Tibial nerve (tissue), 4 donors: Measurements from ENCODE around the gene PLPP1. TPM values are rescaled to one million over a fixed set of nuclear protein-coding genes. Genes with fewer than 3 reads are reported as not detected.

Experiments
- DNase-seq, 2 donors: peaks; one replicate each; pipeline ENCODE4 v3.0.0-alpha.2; 2019; ENCODE audit warnings: low spot score in 2 of 2
- H3K27ac ChIP-seq, 4 donors: fragments of 200-600 bp; sonication (generic) in 3 of 4; one replicate each; pipeline ENCODE4 v1.5.1; 2017 to 2019; ENCODE audit warnings: mild to moderate bottlenecking in 1 of 4
- H3K27me3 ChIP-seq, 2 donors: fragments of 200-600 bp; sonication (generic) in 1 of 2; one replicate each; pipeline versions ENCODE4 v1.5.1 to v1.6.0; 2017 to 2019
- H3K36me3 ChIP-seq, 3 donors: fragments of 200-600 bp; sonication (generic); one replicate each; pipeline ENCODE4 v1.5.1; 2018 to 2019
- H3K4me1 ChIP-seq, 4 donors: fragments of 200-600 bp; sonication (generic) in 3 of 4; one replicate each; pipeline ENCODE4 v1.5.1; 2017 to 2019
- H3K4me3 ChIP-seq, 4 donors: fragments of 200-600 bp; sonication (generic) in 3 of 4; one replicate each; pipeline ENCODE4 v1.5.1; 2017 to 2019; ENCODE audit warnings: mild to moderate bottlenecking in 1 of 4, moderate library complexity in 1 of 4
- H3K9me3 ChIP-seq, 4 donors: fragments of 200-600 bp; sonication (generic) in 3 of 4; one replicate each; pipeline ENCODE4 v1.5.1; 2017 to 2019
- EP300 ChIP-seq, 2 donors: sonication (generic); formaldehyde crosslinking; IDR thresholded peaks; one replicate each; pipeline ENCODE4 v1.6.1; 2017; ENCODE audit warnings: antibody characterized with exemption in 2 of 2, mild to moderate bottlenecking in 1 of 2
- POLR2A ChIP-seq, 2 donors: fragments of 450-650 bp; IDR thresholded peaks; one replicate each; pipeline ENCODE4 v1.6.1; 2017; ENCODE audit warnings: antibody characterized with exemption in 2 of 2, mild to moderate bottlenecking in 2 of 2, moderate library complexity in 2 of 2
- WGBS, 2 donors: methylation state at CpG; one replicate each; pipeline ENCODE4 v1.1.5; 2018; 5-methylcytosine and 5-hydroxymethylcytosine counted together
- total RNA-seq, 4 donors: library from RNA; depleted of rRNA; stranded (reverse); fragments of >200 nt; gene quantifications; one replicate each; pipeline ENCODE4 v1.1.0, GENCODE V29; 2016
- TF ChIP-seq, protein P1 (sequence below), 5 experiments: fragments of 200-600 bp in 3 of 5; fragments of 450-650 bp in 2 of 5; sonication (generic) in 3 of 5; IDR thresholded peaks; one replicate each; pipeline ENCODE4 v1.5.1; 2016 to 2019; ENCODE audit warnings: antibody characterized with exemption in 5 of 5, mild to moderate bottlenecking in 3 of 5, moderate library complexity in 2 of 5

PLPP1 gene
- total RNA-seq, 4 donors from 2014 or later: 380 to 568 (median 427) TPM

DNA sequence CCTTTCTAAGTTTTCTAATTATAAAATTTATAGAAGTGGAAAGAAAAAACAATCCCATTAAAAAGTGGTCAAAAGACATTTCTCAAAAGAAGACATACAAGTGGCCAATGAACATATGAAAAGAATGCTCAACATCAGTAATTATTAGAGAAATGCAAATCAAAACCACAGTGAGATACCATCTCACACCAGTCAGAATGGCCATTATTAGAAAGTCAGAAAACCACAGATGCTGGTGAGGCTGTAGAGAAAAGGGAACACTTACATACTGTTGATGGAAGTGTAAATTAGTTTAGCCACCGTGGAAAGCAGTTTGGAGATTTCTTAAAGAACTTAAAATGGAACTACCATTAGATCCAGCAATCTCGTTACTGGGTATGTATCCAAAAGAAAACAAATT lies 23.7 kb upstream of the PLPP1 start:
- no peak overlapping the region for H3K4me3 ChIP-seq
- no peaks in the 10 kb centered on the region for H3K27me3 ChIP-seq
- peaks cover 0 to 12% (median 4%) of the 10 kb centered on the region in 4 donors for H3K4me1 ChIP-seq
- H3K36me3 ChIP-seq: no peaks in the 10 kb centered on the region
- no peak overlapping the region for H3K27ac ChIP-seq
- H3K9me3 ChIP-seq: no peaks in the 10 kb centered on the region
- WGBS, 2 donors: 91 to 98% methylated on average over 2 of the region's 2 CpGs
- TF ChIP-seq POLR2A (IDR thresholded peaks at IDR 0.05) (no peak), EP300 (IDR thresholded peaks at IDR 0.05) (no peak)
- TF ChIP-seq, protein P1, sequence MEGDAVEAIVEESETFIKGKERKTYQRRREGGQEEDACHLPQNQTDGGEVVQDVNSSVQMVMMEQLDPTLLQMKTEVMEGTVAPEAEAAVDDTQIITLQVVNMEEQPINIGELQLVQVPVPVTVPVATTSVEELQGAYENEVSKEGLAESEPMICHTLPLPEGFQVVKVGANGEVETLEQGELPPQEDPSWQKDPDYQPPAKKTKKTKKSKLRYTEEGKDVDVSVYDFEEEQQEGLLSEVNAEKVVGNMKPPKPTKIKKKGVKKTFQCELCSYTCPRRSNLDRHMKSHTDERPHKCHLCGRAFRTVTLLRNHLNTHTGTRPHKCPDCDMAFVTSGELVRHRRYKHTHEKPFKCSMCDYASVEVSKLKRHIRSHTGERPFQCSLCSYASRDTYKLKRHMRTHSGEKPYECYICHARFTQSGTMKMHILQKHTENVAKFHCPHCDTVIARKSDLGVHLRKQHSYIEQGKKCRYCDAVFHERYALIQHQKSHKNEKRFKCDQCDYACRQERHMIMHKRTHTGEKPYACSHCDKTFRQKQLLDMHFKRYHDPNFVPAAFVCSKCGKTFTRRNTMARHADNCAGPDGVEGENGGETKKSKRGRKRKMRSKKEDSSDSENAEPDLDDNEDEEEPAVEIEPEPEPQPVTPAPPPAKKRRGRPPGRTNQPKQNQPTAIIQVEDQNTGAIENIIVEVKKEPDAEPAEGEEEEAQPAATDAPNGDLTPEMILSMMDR (IDR thresholded peaks at IDR 0.05): no peak
- no peak for DNase-seq

DNA sequence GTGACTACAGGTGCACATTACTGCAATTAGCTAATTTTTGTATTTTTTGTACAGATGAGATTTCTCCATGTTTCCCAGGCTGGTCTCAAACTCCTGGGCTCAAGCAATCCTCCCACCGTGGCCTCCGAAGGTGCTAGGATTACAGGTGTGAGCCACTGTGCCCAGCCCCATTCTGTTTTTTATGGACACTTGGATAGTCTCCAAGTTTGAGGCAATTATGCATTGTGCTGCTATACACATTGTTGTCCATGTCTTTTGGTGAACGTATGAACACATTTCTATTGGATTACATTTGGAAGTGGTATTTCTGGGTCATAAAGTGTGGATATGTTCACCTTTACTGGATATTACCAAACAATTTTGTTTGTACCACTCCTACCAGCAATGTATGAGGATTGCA lies 22.4 kb upstream of the PLPP1 start:
- no peaks in the 10 kb centered on the region for H3K27me3 ChIP-seq
- no peak for DNase-seq
- no peak overlapping the region for H3K4me3 ChIP-seq
- H3K9me3 ChIP-seq: no peaks in the 10 kb centered on the region
- H3K27ac ChIP-seq: no peak overlapping the region
- no peaks in the 10 kb centered on the region for H3K36me3 ChIP-seq
- TF ChIP-seq POLR2A (IDR thresholded peaks at IDR 0.05): no peak
- TF ChIP-seq EP300 (IDR thresholded peaks at IDR 0.05): no peak
- TF ChIP-seq, protein P1 (IDR thresholded peaks at IDR 0.05): no peak
- peaks cover 0 to 12% (median 4%) of the 10 kb centered on the region in 4 donors for H3K4me1 ChIP-seq
- 83 to 85% methylated on average over 3 of the region's 3 CpGs for WGBS, 2 donors

DNA sequence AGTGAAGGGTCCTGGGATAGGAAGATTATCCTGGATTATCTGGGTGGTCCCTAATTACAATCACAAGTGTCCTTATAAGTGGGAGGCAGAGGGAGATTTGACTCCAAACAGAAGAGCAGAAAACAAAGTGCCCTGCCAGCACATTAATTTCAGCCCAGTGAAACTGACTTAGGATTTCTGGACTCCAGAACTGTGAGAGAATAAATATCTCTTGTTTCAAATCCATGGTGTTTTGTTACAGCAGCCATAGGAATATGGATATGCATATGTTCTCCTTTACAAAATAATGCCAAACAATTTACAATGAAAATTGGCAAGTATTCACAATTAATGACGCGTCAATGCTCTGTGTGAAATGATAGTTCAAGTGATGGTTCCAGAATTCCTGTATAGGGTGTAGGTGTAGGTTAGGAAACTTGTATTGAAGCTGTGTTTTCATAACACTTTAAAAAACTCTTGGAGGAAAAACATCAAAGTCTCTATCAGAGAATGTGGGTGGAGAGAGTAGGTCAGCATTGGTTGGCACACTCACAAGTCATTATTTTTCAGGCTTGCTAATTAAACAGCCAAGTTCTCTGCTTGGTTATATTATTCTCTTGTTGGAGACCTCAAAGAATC lies 19.9 kb upstream of the PLPP1 start:
- H3K27ac ChIP-seq: peak overlapping the region in 2 of 4 donors; percentile 21 to 72
- no peaks in the 10 kb centered on the region for H3K36me3 ChIP-seq
- H3K4me3 ChIP-seq: no peak overlapping the region
- TF ChIP-seq POLR2A (IDR thresholded peaks at IDR 0.05) (no peak), EP300 (IDR thresholded peaks at IDR 0.05) (no peak)
- TF ChIP-seq, protein P1 (IDR thresholded peaks at IDR 0.05): no peak
- 29 to 40% methylated on average over 2 of the region's 2 CpGs for WGBS, 2 donors
- no peak for DNase-seq
- no peaks in the 10 kb centered on the region for H3K27me3 ChIP-seq
- no peaks in the 10 kb centered on the region for H3K9me3 ChIP-seq
- peaks cover 0 to 12% (median 4%) of the 10 kb centered on the region in 4 donors for H3K4me1 ChIP-seq

- H3K4me3 ChIP-seq: no peak overlapping the region
- no peaks in the 10 kb centered on the region for H3K9me3 ChIP-seq
- TF ChIP-seq, protein P1 (IDR thresholded peaks at IDR 0.05): no peak
- TF ChIP-seq POLR2A (IDR thresholded peaks at IDR 0.05): no peak
- WGBS, 2 donors: 94 to 96% methylated on average over 10 of the region's 10 CpGs
- no peaks in the 10 kb centered on the region for H3K27me3 ChIP-seq
- H3K36me3 ChIP-seq: no peaks in the 10 kb centered on the region
- no peak for DNase-seq
- H3K27ac ChIP-seq: no peak overlapping the region
- H3K4me1 ChIP-seq: peaks cover 0 to 12% (median 4%) of the 10 kb centered on the region in 4 donors
Measured at GRCh38 chr5:55551904-55552303, 17.1 kb upstream of the PLPP1 start.

DNA sequence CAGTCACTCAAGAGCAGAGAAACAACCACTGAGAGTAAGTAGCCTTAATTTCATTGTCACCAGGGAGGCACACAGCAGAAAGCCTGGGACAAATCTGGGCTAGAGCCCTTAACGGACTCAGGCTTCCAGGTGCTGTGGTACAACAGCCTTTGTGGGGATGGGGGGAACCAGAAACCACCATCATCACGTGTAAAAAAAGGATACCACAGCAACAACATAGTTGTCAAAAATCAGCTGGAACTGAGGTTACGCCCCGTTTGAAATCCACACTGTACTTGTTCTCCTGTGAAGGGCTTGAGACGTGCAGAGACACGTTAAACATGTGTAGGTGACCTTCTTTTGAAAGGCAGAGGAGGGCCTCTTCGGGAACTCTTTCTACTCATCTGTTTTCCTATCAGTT lies 16.6 kb upstream of the PLPP1 start:
- WGBS, 2 donors: 88 to 93% methylated on average over 7 of the region's 7 CpGs
- Histone ChIP-seq H3K9me3 (no peaks in the 10 kb centered on the region), H3K36me3 (no peaks in the 10 kb centered on the region), H3K4me1 (peaks cover 0 to 12% (median 4%) of the 10 kb centered on the region in 4 donors), H3K27me3 (no peaks in the 10 kb centered on the region), H3K4me3 (no peak overlapping the region), H3K27ac (no peak overlapping the region)
- DNase-seq: no peak
- TF ChIP-seq, protein P1 (IDR thresholded peaks at IDR 0.05): no peak
- no peak for TF ChIP-seq EP300 (IDR thresholded peaks at IDR 0.05)
- no peak for TF ChIP-seq POLR2A (IDR thresholded peaks at IDR 0.05)
